Panc1 (cell line): ENCODE measurements around the gene MEIS2. TPM values are rescaled to one million over a fixed set of nuclear protein-coding genes. Genes with fewer than 3 reads are reported as not detected.

Experiments used
- ATAC-seq: fragments of 200-7000 bp; cut with Tn5 transposase; 2 replicates; pipeline ENCODE4 v1.9.1; 2020; ENCODE audit warnings: mild to moderate bottlenecking, moderate library complexity
- BruUV-seq: library from RNA; stranded (reverse); fragments of 400-500 nt; replicated peaks from 2 replicates; lab custom pipeline; 2021; lab: Mats Ljungman, UMichigan
- CTCF ChIA-PET: fragments of 300-600 bp; sonication (Branson Sonifier 250); formaldehyde crosslinking; loops from one replicate; lab custom pipeline; 2022; ENCODE audit warnings: antibody characterized with exemption; lab: Charles Lee
- POLR2A ChIA-PET: fragments of 300-600 bp; sonication (Branson Sonifier 250); formaldehyde crosslinking; loops from one replicate; lab custom pipeline; 2022; ENCODE audit warnings: antibody characterized with exemption; lab: Charles Lee
- DNase-seq: peaks from one replicate; pipeline ENCODE4 v3.0.0-alpha.2; 2010; ENCODE audit warnings: low read depth, low spot score
- H3K27ac ChIP-seq: 2 replicates; pipeline ENCODE4 v1.5.1; 2011; ENCODE audit warnings: mild to moderate bottlenecking, low read length, inconsistent platforms
- H3K27me3 ChIP-seq: fragments of 200-500 bp; sonication (Bioruptor generic); 2 replicates; pipeline ENCODE4 v1.6.0; 2014; ENCODE audit warnings: low read length, inconsistent platforms; ENCODE audit not compliant: control insufficient read depth, insufficient read depth
- H3K36me3 ChIP-seq: fragments of 200-500 bp; sonication (Bioruptor generic); 2 replicates; pipeline ENCODE4 v1.5.1; 2014; ENCODE audit warnings: inconsistent platforms, mild to moderate bottlenecking, low read length, moderate library complexity; ENCODE audit not compliant: control insufficient read depth, insufficient read depth
- H3K4me1 ChIP-seq: 2 replicates; pipeline ENCODE4 v1.5.1; 2011; ENCODE audit warnings: inconsistent platforms, mild to moderate bottlenecking, low read length, moderate library complexity; ENCODE audit not compliant: control insufficient read depth, insufficient read depth
- H3K4me3 ChIP-seq, 2 experiments: 2 replicates each; pipeline ENCODE4 v1.5.1; 2011 to 2012; ENCODE audit warnings: low read depth in 2 of 2, low read length in 2 of 2, mild to moderate bottlenecking in 2 of 2, inconsistent platforms in 1 of 2, moderate library complexity in 1 of 2
- H3K9me3 ChIP-seq: fragments of 200-500 bp; sonication (Bioruptor generic); 2 replicates; pipeline ENCODE4 v1.5.1; 2014; ENCODE audit warnings: low read depth, mild to moderate bottlenecking, inconsistent platforms, low read length, moderate library complexity; ENCODE audit not compliant: control insufficient read depth, insufficient read depth
- CTCF ChIP-seq: fragments of 450-650 bp; IDR thresholded peaks from 2 replicates; pipeline ENCODE4 v1.5.1; 2017; ENCODE audit warnings: mild to moderate bottlenecking
- POLR2AphosphoS5 ChIP-seq: IDR thresholded peaks from 2 replicates; pipeline ENCODE4 v1.6.1; 2012; ENCODE audit warnings: mild to moderate bottlenecking, low read depth, low read length, moderate library complexity
- REST ChIP-seq, 2 experiments: IDR thresholded peaks; 2 replicates each; pipeline ENCODE4 v1.6.1; 2011 to 2012; ENCODE audit warnings: low read depth in 2 of 2, control low read depth in 1 of 2, low read length in 1 of 2, mild to moderate bottlenecking in 1 of 2, moderate library complexity in 1 of 2; ENCODE audit not compliant: insufficient read depth in 1 of 2
- SIN3A ChIP-seq: IDR thresholded peaks from 2 replicates; pipeline ENCODE4 v1.6.1; 2012; ENCODE audit warnings: low read depth, mild to moderate bottlenecking, low read length, moderate library complexity, borderline replicate concordance; ENCODE audit not compliant: insufficient read depth
- TCF7L2 ChIP-seq: IDR thresholded peaks from 2 replicates; pipeline ENCODE4 v1.6.1; 2011; ENCODE audit warnings: mild to moderate bottlenecking, low read depth, low read length, inconsistent platforms
- in situ Hi-C: cut with HindIII; loops from 2 replicates; pipeline ENCODE4 v1.10.0; 2016; ENCODE audit warnings: low sequenced_read_pairs, low pct_unique_long_range_greater_than_20kb
- intact Hi-C: fragments of 100-400 bp; cut with micrococcal nuclease; formaldehyde crosslinking; loops from one replicate; pipeline ENCODE4 v1.10.0; 2022; ENCODE audit not compliant: unreplicated experiment
- total RNA-seq: library from RNA; stranded (reverse); gene quantifications from one replicate; pipeline ENCODE4 v1.2.1, GENCODE V29; 2021; ENCODE audit not compliant: unreplicated experiment

Gene MEIS2
- total RNA-seq, 1 experiment from 2014 or later, result 9.3 TPM

GRCh38 chr15:37056177-37057121 is 43.9 kb downstream of the MEIS2 start:
- intact Hi-C loops, result no loop called here
- no peak overlapping the region for H3K27ac ChIP-seq

GRCh38 chr15:37055481-37055880 is 44.9 kb downstream of the MEIS2 start:
- no peaks in the 10 kb centered on the region for H3K27me3 ChIP-seq
- in situ Hi-C loops, result no loop called here
- no peaks in the 10 kb centered on the region for H3K4me1 ChIP-seq
- H3K4me3 ChIP-seq, result no peak overlapping the region
- CTCF ChIA-PET, result no interaction called here
- H3K36me3 ChIP-seq, result no peaks in the 10 kb centered on the region; the same call in 1 of the 2 replicates
- no peak overlapping the region for H3K27ac ChIP-seq
- DNase-seq (no peak), ATAC-seq (no peak)
- H3K9me3 ChIP-seq, result no peaks in the 10 kb centered on the region
- no peak for TF ChIP-seq CTCF
- POLR2A ChIA-PET, result no interaction called here
- BruUV-seq, result no TSS peak
- intact Hi-C loops, result no loop called here

More at GRCh38 chr15:37056177-37057121, 43.9 kb downstream of the MEIS2 start:
- no peaks in the 10 kb centered on the region for H3K9me3 ChIP-seq
- ChIA-PET POLR2A (no interaction called here), CTCF (no interaction called here)
- in situ Hi-C loops, result no loop called here
- BruUV-seq, result no TSS peak
- no peak for ATAC-seq
- no peaks in the 10 kb centered on the region; the same call in 1 of the 2 replicates for H3K36me3 ChIP-seq
- H3K27me3 ChIP-seq, result no peaks in the 10 kb centered on the region
- TF ChIP-seq TCF7L2, result no peak
- no peak for TF ChIP-seq REST (IDR thresholded peaks at IDR 0.05; ENCODE audit: insufficient read depth in 1 of 2, low read depth in 2 of 2, low read length in 1 of 2)
- TF ChIP-seq POLR2AphosphoS5, result no peak
- TF ChIP-seq CTCF, result no peak
- TF ChIP-seq SIN3A, result no peak
- no peak overlapping the region for H3K4me3 ChIP-seq
- no peak for DNase-seq
- no peaks in the 10 kb centered on the region for H3K4me1 ChIP-seq
